ENCODE data around the gene PCNX2. TPM values are rescaled to one million over a fixed set of nuclear protein-coding genes. Genes with fewer than 3 reads are reported as not detected.
A peak's percentile ranks its signal among the peaks of the same experiment; 100 is the strongest.

Gene PCNX2
- total RNA-seq, 6 experiments from 2014 or later: 9.9 to 15.6 (median 13.5) TPM

GRCh38 chr1:233242827-233243483 is 52.6 kb downstream of the PCNX2 start:
- Mint-ChIP-seq H3K4me1 (ENCODE audit: low read depth) (peaks cover 23% of the 10 kb centered on the region), H3K9me3 (no peaks in the 10 kb centered on the region), H3K27ac (no peak overlapping the region), H3K4me3 (no peak overlapping the region), H3K27me3 (ENCODE audit: insufficient read depth) (no peaks in the 10 kb centered on the region; the same call in 1 of the 2 replicates), H3K36me3 (ENCODE audit: low read depth) (peaks cover 15% of the 10 kb centered on the region)
- DNase-seq: no peak
- no peak for TF ChIP-seq CTCF (IDR thresholded peaks at IDR 0.05)

- no peak for TF ChIP-seq CTCF (IDR thresholded peaks at IDR 0.05)
- Mint-ChIP-seq H3K27ac (no peak overlapping the region), H3K4me3 (no peak overlapping the region), H3K27me3 (ENCODE audit: insufficient read depth) (no peaks in the 10 kb centered on the region; the same call in 1 of the 2 replicates), H3K36me3 (ENCODE audit: low read depth) (peaks cover 12% of the 10 kb centered on the region), H3K4me1 (ENCODE audit: low read depth) (peaks cover 27% of the 10 kb centered on the region), H3K9me3 (no peaks in the 10 kb centered on the region)
- DNase-seq: no peak
Observed at GRCh38 chr1:233241759-233242158, 53.8 kb downstream of the PCNX2 start.

- DNase-seq: no peak
- Mint-ChIP-seq H3K4me3 (no peak overlapping the region), H3K4me1 (ENCODE audit: low read depth) (peaks cover 27% of the 10 kb centered on the region), H3K27me3 (ENCODE audit: insufficient read depth) (no peaks in the 10 kb centered on the region; the same call in 1 of the 2 replicates), H3K27ac (no peak overlapping the region), H3K36me3 (ENCODE audit: low read depth) (peaks cover 15% of the 10 kb centered on the region), H3K9me3 (no peaks in the 10 kb centered on the region)
- TF ChIP-seq CTCF (IDR thresholded peaks at IDR 0.05): peak; percentile 72
Observed at GRCh38 chr1:233240829-233241682, 54.5 kb downstream of the PCNX2 start.

GRCh38 chr1:233240371-233240770 is 55.2 kb downstream of the PCNX2 start:
- Mint-ChIP-seq H3K4me1 (ENCODE audit: low read depth) (peaks cover 27% of the 10 kb centered on the region), H3K4me3 (no peak overlapping the region), H3K36me3 (ENCODE audit: low read depth) (peaks cover 14% of the 10 kb centered on the region), H3K27ac (no peak overlapping the region), H3K27me3 (ENCODE audit: insufficient read depth) (no peaks in the 10 kb centered on the region; the same call in 1 of the 2 replicates), H3K9me3 (no peaks in the 10 kb centered on the region)
- DNase-seq: no peak
- no peak for TF ChIP-seq CTCF (IDR thresholded peaks at IDR 0.05)

GRCh38 chr1:233238884-233239431 is 56.6 kb downstream of the PCNX2 start:
- TF ChIP-seq CTCF (IDR thresholded peaks at IDR 0.05): no peak
- no peaks in the 10 kb centered on the region; the same call in 1 of the 2 replicates for H3K27me3 Mint-ChIP-seq (ENCODE audit: insufficient read depth)
- H3K4me1 Mint-ChIP-seq (ENCODE audit: low read depth): peaks cover 19% of the 10 kb centered on the region
- no peak overlapping the region for H3K27ac Mint-ChIP-seq
- peaks cover 6% of the 10 kb centered on the region; the same call in 1 of the 2 replicates for H3K36me3 Mint-ChIP-seq (ENCODE audit: low read depth)
- H3K4me3 Mint-ChIP-seq: no peak overlapping the region
- H3K9me3 Mint-ChIP-seq: no peaks in the 10 kb centered on the region
- DNase-seq: no peak
